Loucy (cell line): ENCODE data around the gene HMX1.

Experiments
- H2AFZ ChIP-seq: fragments of 200-600 bp; sonication (generic); 2 replicates; pipeline ENCODE4 v1.6.0; 2016; ENCODE audit warnings: antibody characterized with exemption, mild to moderate bottlenecking, low read length, moderate library complexity
- H3F3A ChIP-seq: fragments of 200-600 bp; 2 replicates; pipeline ENCODE4 v1.6.0; 2016; ENCODE audit warnings: antibody characterized with exemption, low read depth, mild to moderate bottlenecking
- H3K27me3 ChIP-seq: fragments of 200-600 bp; sonication (generic); 2 replicates; pipeline ENCODE4 v1.6.1; 2014; ENCODE audit warnings: low read length, mild to moderate bottlenecking; ENCODE audit not compliant: insufficient read depth, poor library complexity, severe bottlenecking
- H3K36me3 ChIP-seq: fragments of 200-600 bp; sonication (generic); 2 replicates; pipeline ENCODE4 v1.6.1; 2016; ENCODE audit warnings: low read length; ENCODE audit not compliant: insufficient read depth
- H3K4me1 ChIP-seq: fragments of 200-600 bp; sonication (generic); 2 replicates; pipeline ENCODE4 v1.5.1; 2014; ENCODE audit warnings: low read length, mild to moderate bottlenecking; ENCODE audit not compliant: insufficient read depth, poor library complexity, severe bottlenecking
- H3K4me2 ChIP-seq: fragments of 200-600 bp; sonication (generic); 2 replicates; pipeline ENCODE4 v1.6.0; 2014; ENCODE audit warnings: antibody characterized with exemption, low read length, low read depth, mild to moderate bottlenecking; ENCODE audit not compliant: poor library complexity, severe bottlenecking
- H3K4me3 ChIP-seq: fragments of 200-600 bp; sonication (generic); 2 replicates; pipeline ENCODE4 v1.5.1; 2014; ENCODE audit warnings: low read length, mild to moderate bottlenecking, mixed read lengths; ENCODE audit not compliant: poor library complexity, severe bottlenecking
- H3K79me2 ChIP-seq: fragments of 200-600 bp; sonication (generic); 2 replicates; pipeline ENCODE4 v1.6.1; 2014; ENCODE audit warnings: low read length; ENCODE audit not compliant: insufficient read depth
- H3K9ac ChIP-seq: fragments of 200-600 bp; sonication (generic); 2 replicates; pipeline ENCODE4 v1.6.0; 2014; ENCODE audit warnings: mild to moderate bottlenecking, low read depth, low read length, moderate library complexity; ENCODE audit not compliant: poor library complexity, severe bottlenecking
- H3K9me2 ChIP-seq: fragments of 200-600 bp; sonication (generic); replicated peaks from 2 replicates; pipeline ENCODE4 v1.6.1; 2016; ENCODE audit warnings: low read depth, low read length, mixed read lengths
- H3K9me3 ChIP-seq: fragments of 200-600 bp; sonication (generic); 2 replicates; pipeline ENCODE4 v1.6.1; 2014; ENCODE audit warnings: mild to moderate bottlenecking, antibody characterized with exemption, low read length, low read depth; ENCODE audit not compliant: insufficient read depth
- H4K20me1 ChIP-seq: fragments of 200-600 bp; sonication (generic); 2 replicates; pipeline ENCODE4 v1.6.0; 2014; ENCODE audit warnings: antibody characterized with exemption, low read length, mild to moderate bottlenecking; ENCODE audit not compliant: insufficient read depth, poor library complexity, severe bottlenecking
- EZH2phosphoT487 ChIP-seq: fragments of 200-600 bp; IDR thresholded peaks from 2 replicates; pipeline ENCODE4 v1.6.1; 2018; ENCODE audit warnings: antibody characterized with exemption, mild to moderate bottlenecking, moderate library complexity, borderline replicate concordance
- TF ChIP-seq, protein P1 (sequence below): fragments of 200-600 bp; sonication (generic); conservative IDR thresholded peaks from 2 replicates; pipeline ENCODE4 v1.5.1; 2014; ENCODE audit warnings: mild to moderate bottlenecking, antibody characterized with exemption, low read length

HMX1 gene

GRCh38 chr4:8855818-8856245, 15.8 kb downstream of the HMX1 start:
- H2AFZ ChIP-seq = no peak overlapping the region
- H3K9ac ChIP-seq = no peak overlapping the region
- H3K27me3 ChIP-seq = no peaks in the 10 kb centered on the region
- H3K9me3 ChIP-seq = peaks cover 13% of the 10 kb centered on the region; the same call in 1 of the 2 replicates
- no peaks in the 10 kb centered on the region for H3K4me1 ChIP-seq
- no peaks in the 10 kb centered on the region for H4K20me1 ChIP-seq
- no peaks in the 10 kb centered on the region for H3F3A ChIP-seq
- no peaks in the 10 kb centered on the region for H3K36me3 ChIP-seq
- TF ChIP-seq, protein P1, sequence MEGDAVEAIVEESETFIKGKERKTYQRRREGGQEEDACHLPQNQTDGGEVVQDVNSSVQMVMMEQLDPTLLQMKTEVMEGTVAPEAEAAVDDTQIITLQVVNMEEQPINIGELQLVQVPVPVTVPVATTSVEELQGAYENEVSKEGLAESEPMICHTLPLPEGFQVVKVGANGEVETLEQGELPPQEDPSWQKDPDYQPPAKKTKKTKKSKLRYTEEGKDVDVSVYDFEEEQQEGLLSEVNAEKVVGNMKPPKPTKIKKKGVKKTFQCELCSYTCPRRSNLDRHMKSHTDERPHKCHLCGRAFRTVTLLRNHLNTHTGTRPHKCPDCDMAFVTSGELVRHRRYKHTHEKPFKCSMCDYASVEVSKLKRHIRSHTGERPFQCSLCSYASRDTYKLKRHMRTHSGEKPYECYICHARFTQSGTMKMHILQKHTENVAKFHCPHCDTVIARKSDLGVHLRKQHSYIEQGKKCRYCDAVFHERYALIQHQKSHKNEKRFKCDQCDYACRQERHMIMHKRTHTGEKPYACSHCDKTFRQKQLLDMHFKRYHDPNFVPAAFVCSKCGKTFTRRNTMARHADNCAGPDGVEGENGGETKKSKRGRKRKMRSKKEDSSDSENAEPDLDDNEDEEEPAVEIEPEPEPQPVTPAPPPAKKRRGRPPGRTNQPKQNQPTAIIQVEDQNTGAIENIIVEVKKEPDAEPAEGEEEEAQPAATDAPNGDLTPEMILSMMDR = no peak
- TF ChIP-seq EZH2phosphoT487 = no peak
- no peak overlapping the region for H3K4me3 ChIP-seq
- no peak overlapping the region for H3K4me2 ChIP-seq
- H3K9me2 ChIP-seq = no peaks in the 10 kb centered on the region
- H3K79me2 ChIP-seq = no peaks in the 10 kb centered on the region

DNA sequence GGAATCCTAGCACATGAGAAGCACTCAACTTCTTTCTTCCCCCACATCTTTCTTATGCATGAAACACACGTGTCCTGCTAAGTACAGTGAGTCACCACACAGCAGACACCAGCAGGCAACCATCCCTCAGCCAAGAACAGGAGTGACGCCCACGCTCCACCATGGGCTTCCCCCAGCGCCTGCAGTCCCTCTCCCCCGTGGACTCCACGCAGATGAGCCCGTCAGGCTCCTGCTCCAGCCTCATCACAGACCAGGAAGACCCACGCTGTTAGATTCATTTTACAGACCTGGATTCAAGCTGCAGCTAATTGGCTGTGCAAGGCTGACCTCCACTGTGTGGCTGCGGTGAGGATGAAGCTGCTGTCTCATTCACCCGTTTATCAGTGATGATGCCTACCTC, 16.7 kb downstream of the HMX1 start:
- H2AFZ ChIP-seq = no peak overlapping the region
- no peaks in the 10 kb centered on the region for H4K20me1 ChIP-seq
- H3K9ac ChIP-seq = no peak overlapping the region
- H3K4me2 ChIP-seq = no peak overlapping the region
- no peaks in the 10 kb centered on the region for H3K27me3 ChIP-seq
- peaks cover 13% of the 10 kb centered on the region; the same call in 1 of the 2 replicates for H3K9me3 ChIP-seq
- no peaks in the 10 kb centered on the region for H3K4me1 ChIP-seq
- H3K36me3 ChIP-seq = no peaks in the 10 kb centered on the region
- H3K79me2 ChIP-seq = no peaks in the 10 kb centered on the region
- no peak overlapping the region for H3K4me3 ChIP-seq
- no peaks in the 10 kb centered on the region for H3K9me2 ChIP-seq
- H3F3A ChIP-seq = no peaks in the 10 kb centered on the region
- TF ChIP-seq, protein P1 = no peak
- TF ChIP-seq EZH2phosphoT487 = no peak

DNA sequence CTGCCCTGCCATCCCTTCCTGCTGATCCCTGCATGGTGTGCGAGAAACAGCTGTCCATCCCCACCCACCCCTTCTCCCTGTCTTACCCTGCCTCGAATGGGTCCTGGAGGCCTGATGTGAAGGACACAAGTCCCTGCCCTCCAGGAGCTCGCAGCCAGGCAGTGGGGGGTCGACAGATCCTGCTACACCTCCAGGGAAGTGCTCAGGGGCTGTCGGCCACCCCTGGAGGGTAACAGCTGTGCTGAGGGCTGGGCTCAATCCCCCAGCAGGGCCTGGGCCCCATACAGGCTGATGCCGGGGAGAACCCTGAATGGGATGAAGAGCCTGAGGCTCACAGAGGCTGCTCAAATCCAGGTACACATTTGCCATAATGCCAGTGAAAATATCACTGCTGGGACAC, 17.6 kb downstream of the HMX1 start:
- no peak overlapping the region for H2AFZ ChIP-seq

More for the DNA sequence above, 17.6 kb downstream of the HMX1 start:
- Histone ChIP-seq H3F3A (no peaks in the 10 kb centered on the region), H3K27me3 (no peaks in the 10 kb centered on the region), H3K9me3 (peaks cover 8% of the 10 kb centered on the region; the same call in 1 of the 2 replicates), H3K4me2 (no peak overlapping the region), H3K79me2 (no peaks in the 10 kb centered on the region), H4K20me1 (no peaks in the 10 kb centered on the region), H3K9me2 (no peaks in the 10 kb centered on the region), H3K9ac (no peak overlapping the region), H3K36me3 (no peaks in the 10 kb centered on the region), H3K4me1 (no peaks in the 10 kb centered on the region), H3K4me3 (no peak overlapping the region)
- TF ChIP-seq EZH2phosphoT487 = no peak
- TF ChIP-seq, protein P1 = no peak
